Activated naive CD4-positive, alpha-beta T cell treated with anti-CD3 and anti-CD28 coated beads, Interleukin-2, amount 50 U/mL, for 72 hours (primary cell): ENCODE measurements around the gene TRIM31. TPM values are rescaled to one million over a fixed set of nuclear protein-coding genes. Genes with fewer than 3 reads are reported as not detected.

ENCODE experiments used
- total RNA-seq, 2 donors: library from RNA; stranded (reverse); gene quantifications; one replicate each; pipeline ENCODE4 v1.2.3, GENCODE V29; 2022

TRIM31 gene
- total RNA-seq, 2 donors from 2014 or later: not detected

Other genes starting within 250 kb of the TRIM31 start
- 1,000 to 10,000 TPM; 1,088 to 2,034 TPM for gene HLA-A, start 170.6 kb downstream of the TRIM31 start, total RNA-seq
- 10 to 100 TPM; 52.7 to 65.6 TPM for gene POLR1H, start 51.8 kb downstream of the TRIM31 start, total RNA-seq
- gene PPP1R11, start 45.9 kb downstream of the TRIM31 start, total RNA-seq: 10 to 100 TPM; 48.5 to 53.3 TPM
- gene RNF39, start 37.3 kb downstream of the TRIM31 start, total RNA-seq: not detected
- gene TRIM40, start 23.1 kb upstream of the TRIM31 start, total RNA-seq: under 1 TPM in 1 of 2 donors, not detected in 1; 0.12 TPM
- under 1 TPM in 1 of 2 donors, not detected in 1; 0.70 TPM for gene TRIM10, start 48.1 kb upstream of the TRIM31 start, total RNA-seq
- 1 to 10 TPM in 1 of 2 donors, not detected in 1; 1.6 TPM for gene TRIM15, start 50.5 kb upstream of the TRIM31 start, total RNA-seq
- 10 to 100 TPM; 41.3 to 43.0 TPM for gene TRIM26, start 100.3 kb upstream of the TRIM31 start, total RNA-seq
- 10 to 100 TPM; 14.2 to 17.1 TPM for gene TRIM39, start 213.8 kb upstream of the TRIM31 start, total RNA-seq
- 10 to 100 TPM; 20.8 to 49.9 TPM for gene RPP21, start 232.1 kb upstream of the TRIM31 start, total RNA-seq